Right lobe of liver (tissue), 6 donors: ENCODE data around the gene ILF2. TPM values are rescaled to one million over a fixed set of nuclear protein-coding genes. Genes with fewer than 3 reads are reported as not detected.

ENCODE experiments used
- ATAC-seq, 4 donors: fragments of 200-7000 bp; cut with Tn5 transposase; one replicate each; pipeline ENCODE4 v1.9.1; 2020; ENCODE audit warnings: mild to moderate bottlenecking in 4 of 4, moderate library complexity in 4 of 4
- DNase-seq, 3 donors: peaks; one replicate each; pipeline ENCODE4 v3.0.0-alpha.2; 2020
- H3K27ac ChIP-seq, 3 donors: fragments of 200-600 bp; one replicate each; pipeline ENCODE4 v1.8.0; 2022
- H3K27me3 ChIP-seq, 2 donors: fragments of 200-600 bp; one replicate each; pipeline ENCODE4 v1.8.0; 2022
- H3K36me3 ChIP-seq, 4 donors: fragments of 200-600 bp; sonication (generic) in 1 of 4; one replicate each; pipeline versions ENCODE4 v1.5.1 to v1.8.0; 2017 to 2022; ENCODE audit warnings: control low read depth in 1 of 4
- H3K4me1 ChIP-seq, 4 donors: fragments of 200-600 bp; sonication (generic) in 1 of 4; one replicate each; pipeline versions ENCODE4 v1.5.1 to v1.8.0; 2017 to 2022; ENCODE audit warnings: control low read depth in 1 of 4
- H3K4me3 ChIP-seq, 3 donors: fragments of 200-600 bp; one replicate each; pipeline ENCODE4 v1.8.0; 2022
- H3K9me3 ChIP-seq, 4 donors: fragments of 200-600 bp; sonication (generic) in 1 of 4; one replicate each; pipeline versions ENCODE4 v1.5.1 to v1.8.0; 2017 to 2022; ENCODE audit warnings: control low read depth in 1 of 4
- POLR2A ChIP-seq: fragments of 450-650 bp; IDR thresholded peaks from one replicate; pipeline ENCODE4 v1.6.1; 2017; ENCODE audit warnings: antibody characterized with exemption, mild to moderate bottlenecking
- WGBS: methylation state at CpG from one replicate; pipeline ENCODE4 v1.1.6; 2018; ENCODE audit warnings: low coverage, low lambda C conversion rate; ENCODE audit not compliant: insufficient coverage; ENCODE audit errors: missing lambda C conversion rate; 5-methylcytosine and 5-hydroxymethylcytosine counted together
- intact Hi-C, 2 donors: fragments of 100-400 bp; cut with DNase I; formaldehyde crosslinking; loops; one replicate each; pipeline versions ENCODE4 v1.11.2 to v1.14.1; 2022
- total RNA-seq, 6 experiments: library from RNA; depleted of rRNA in 2 of 6; stranded (reverse); fragments of >200 nt in 2 of 6; fragmentation: NEBNext Ultra II Directional in 3 of 6; extraction: Animal tissue kit (Norgen Biotek cat#: 25700) in 3 of 6; gene quantifications; one replicate each; pipeline versions ENCODE4 v1.1.0 to v1.2.4, GENCODE V29; 2016 to 2023
- TF ChIP-seq, protein P1 (sequence below), 4 donors: fragments of 200-600 bp in 3 of 4; fragments of 450-650 bp in 1 of 4; IDR thresholded peaks; one replicate each; pipeline versions ENCODE4 v1.5.1 to v1.8.0; 2016 to 2022; ENCODE audit warnings: antibody characterized with exemption in 4 of 4, mild to moderate bottlenecking in 2 of 4
- donor health status: DM: no; HTN: yes; CAD: no.
- donor health status: DM: no; HTN: no; CAD: no.
- donor health status: DM: no; HTN: no; CAD: no.
- donor health status: DM: no; HTN: yes; CAD: no.
- donor health status: DM: no; HTN: yes; CAD: no.

Gene ILF2
- total RNA-seq, 6 experiments from 2014 or later, result 30.2 to 55.9 (median 38.7) TPM

- Histone ChIP-seq H3K4me1 (peaks cover 0 to 12% (median 2%) of the 10 kb centered on the region in 4 donors), H3K4me3 (peak within 1 kb of the TSS; percentile 67 to 96 (median 94)), H3K9me3 (no peaks in the 10 kb centered on the region), H3K36me3 (peaks cover 0 to 30% (median 17%) of the 10 kb centered on the region in 4 donors), H3K27ac (peak within 1 kb of the TSS; percentile 96 to 100 (median 99)), H3K27me3 (no peaks in the 10 kb centered on the region)
- WGBS, result under 1% methylated on average over 22 of the region's 65 CpGs
- DNase-seq (peak; percentile 97 to 99 (median 98)), ATAC-seq (peak; percentile 92 to 98 (median 96))
- peak; percentile 74 for TF ChIP-seq POLR2A
- TF ChIP-seq, protein P1, sequence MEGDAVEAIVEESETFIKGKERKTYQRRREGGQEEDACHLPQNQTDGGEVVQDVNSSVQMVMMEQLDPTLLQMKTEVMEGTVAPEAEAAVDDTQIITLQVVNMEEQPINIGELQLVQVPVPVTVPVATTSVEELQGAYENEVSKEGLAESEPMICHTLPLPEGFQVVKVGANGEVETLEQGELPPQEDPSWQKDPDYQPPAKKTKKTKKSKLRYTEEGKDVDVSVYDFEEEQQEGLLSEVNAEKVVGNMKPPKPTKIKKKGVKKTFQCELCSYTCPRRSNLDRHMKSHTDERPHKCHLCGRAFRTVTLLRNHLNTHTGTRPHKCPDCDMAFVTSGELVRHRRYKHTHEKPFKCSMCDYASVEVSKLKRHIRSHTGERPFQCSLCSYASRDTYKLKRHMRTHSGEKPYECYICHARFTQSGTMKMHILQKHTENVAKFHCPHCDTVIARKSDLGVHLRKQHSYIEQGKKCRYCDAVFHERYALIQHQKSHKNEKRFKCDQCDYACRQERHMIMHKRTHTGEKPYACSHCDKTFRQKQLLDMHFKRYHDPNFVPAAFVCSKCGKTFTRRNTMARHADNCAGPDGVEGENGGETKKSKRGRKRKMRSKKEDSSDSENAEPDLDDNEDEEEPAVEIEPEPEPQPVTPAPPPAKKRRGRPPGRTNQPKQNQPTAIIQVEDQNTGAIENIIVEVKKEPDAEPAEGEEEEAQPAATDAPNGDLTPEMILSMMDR (IDR thresholded peaks at IDR 0.05), result peak in 1 of 4 donors; percentile 4
- intact Hi-C loops, result no loop called here
Observed at GRCh38 chr1:153633754-153634665, 36.8 kb downstream of the ILF2 start, which contains the start of gene CHTOP. Gene CHTOP (plus strand): TSS chr1:153634066. CDS start chr1:153636589, 2,523 bp downstream.

GRCh38 chr1:153633161-153633753 lies 37.5 kb downstream of the ILF2 start:
- intact Hi-C loops, result no loop called here
- H3K27ac ChIP-seq, result peak overlapping the region; percentile 96 to 100 (median 99)
- H3K4me3 ChIP-seq, result peak overlapping the region; percentile 67 to 96 (median 94)
- peaks cover 0 to 22% (median 13%) of the 10 kb centered on the region in 4 donors for H3K36me3 ChIP-seq
- H3K27me3 ChIP-seq, result no peaks in the 10 kb centered on the region
- peak; percentile 5 to 30 (median 16) for ATAC-seq
- peak in 1 of 3 donors; percentile 16 for DNase-seq
- 25% methylated on average over 12 of the region's 18 CpGs for WGBS
- TF ChIP-seq, protein P1 (IDR thresholded peaks at IDR 0.05), result no peak
- no peaks in the 10 kb centered on the region for H3K9me3 ChIP-seq
- H3K4me1 ChIP-seq, result peaks cover 0 to 12% (median 2%) of the 10 kb centered on the region in 4 donors

GRCh38 chr1:153631047-153632022 lies 39.5 kb downstream of the ILF2 start:
- Histone ChIP-seq H3K4me3 (no peak overlapping the region), H3K9me3 (no peaks in the 10 kb centered on the region), H3K36me3 (peaks cover 0 to 3% (median 0%) of the 10 kb centered on the region in 4 donors), H3K27me3 (no peaks in the 10 kb centered on the region), H3K4me1 (peaks cover 0 to 18% (median 2%) of the 10 kb centered on the region in 4 donors), H3K27ac (peak overlapping the region in 1 of 3 donors; percentile 29)
- no peak for TF ChIP-seq POLR2A
- TF ChIP-seq, protein P1 (IDR thresholded peaks at IDR 0.05), result no peak
- ATAC-seq (no peak), DNase-seq (peak in 1 of 3 donors; percentile 3)
- 63% methylated on average over 10 of the region's 10 CpGs for WGBS
- intact Hi-C loops, result no loop called here

DNA sequence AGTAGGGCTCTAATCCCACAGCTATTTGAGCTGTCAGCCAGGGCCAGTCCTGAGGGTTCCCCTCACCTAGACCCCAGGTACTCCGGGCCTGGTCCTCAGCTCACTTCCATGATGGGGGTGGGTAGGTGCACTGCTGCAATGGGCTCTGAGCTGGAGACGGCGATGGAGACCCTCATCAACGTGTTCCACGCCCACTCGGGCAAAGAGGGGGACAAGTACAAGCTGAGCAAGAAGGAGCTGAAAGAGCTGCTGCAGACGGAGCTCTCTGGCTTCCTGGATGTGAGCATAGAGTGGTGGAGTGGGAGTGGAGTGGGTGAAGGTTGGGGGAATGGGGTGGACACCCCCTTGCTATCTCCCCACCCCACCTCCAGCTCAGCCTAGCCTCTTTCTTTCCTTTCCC lies 40.4 kb downstream of the ILF2 start:
- DNase-seq, result peak in 1 of 3 donors; percentile 15

More for the DNA sequence above, 40.4 kb downstream of the ILF2 start:
- intact Hi-C loops, result no loop called here
- H3K27ac ChIP-seq, result no peak overlapping the region
- TF ChIP-seq, protein P1 (IDR thresholded peaks at IDR 0.05), result no peak
- TF ChIP-seq POLR2A, result no peak
- 73% methylated on average over 2 of the region's 7 CpGs for WGBS
- H3K9me3 ChIP-seq, result no peaks in the 10 kb centered on the region
- H3K36me3 ChIP-seq, result no peaks in the 10 kb centered on the region
- no peak for ATAC-seq
- H3K27me3 ChIP-seq, result no peaks in the 10 kb centered on the region
- no peak overlapping the region for H3K4me3 ChIP-seq
- peaks cover 0 to 12% (median 2%) of the 10 kb centered on the region in 4 donors for H3K4me1 ChIP-seq
